Measurements from ENCODE around the gene ZNF283.
A peak's percentile ranks its signal among the peaks of the same experiment; 100 is the strongest.

Gene ZNF283

DNA sequence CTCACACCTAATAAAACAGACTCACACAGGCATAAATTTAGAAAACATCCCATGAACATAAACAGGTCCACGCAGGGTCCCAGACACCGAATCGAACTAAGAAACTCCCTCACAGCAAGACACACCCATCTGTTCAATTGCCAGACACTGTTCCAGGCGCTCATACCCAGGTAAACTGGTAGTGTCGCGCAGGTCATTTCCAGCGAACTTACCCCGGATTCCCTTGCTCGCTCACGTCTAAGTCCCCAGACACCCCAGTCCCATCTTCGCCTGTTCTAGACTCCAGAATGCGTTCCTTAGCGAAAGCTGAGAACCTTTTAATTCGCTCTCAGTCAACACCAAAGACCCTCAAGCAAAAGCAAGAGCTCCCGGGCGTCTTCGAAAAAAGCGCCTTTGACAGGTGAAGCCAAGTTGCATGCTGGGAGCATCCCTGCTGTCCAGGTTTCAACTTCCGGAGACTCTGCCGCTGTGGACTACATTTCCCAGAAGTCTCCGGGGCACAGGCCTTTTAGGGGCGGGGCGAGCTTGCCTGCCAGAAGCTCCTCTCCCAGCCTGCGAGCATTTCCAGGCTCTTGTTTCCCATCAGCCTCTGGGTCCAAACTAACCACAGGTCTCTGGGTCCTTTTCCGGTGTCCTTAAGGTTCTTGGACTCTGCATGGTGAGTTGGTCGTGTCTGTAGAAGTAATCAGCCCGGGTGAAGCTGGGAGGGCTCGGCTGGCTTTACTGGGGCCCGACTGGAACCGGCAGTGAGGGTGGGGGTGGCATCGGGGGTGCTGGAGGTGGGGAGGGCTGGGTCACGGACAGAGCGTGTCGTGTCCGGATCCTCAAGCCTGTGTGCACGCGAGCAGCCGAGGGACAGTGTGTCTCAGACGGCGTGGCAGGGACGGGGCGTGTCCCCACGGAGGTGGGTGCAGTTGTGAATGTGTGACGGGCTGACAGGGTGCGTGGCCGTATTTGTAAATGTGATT lies at the start of gene ZNF283:
TSS of gene ZNF283 (plus strand) at position 535 of the 968 bp plus-strand sequence. CDS start 6,184 bp downstream, outside the sequence.
- DNase-seq (ENCODE audit: low read depth), result peak; percentile 43

DNA sequence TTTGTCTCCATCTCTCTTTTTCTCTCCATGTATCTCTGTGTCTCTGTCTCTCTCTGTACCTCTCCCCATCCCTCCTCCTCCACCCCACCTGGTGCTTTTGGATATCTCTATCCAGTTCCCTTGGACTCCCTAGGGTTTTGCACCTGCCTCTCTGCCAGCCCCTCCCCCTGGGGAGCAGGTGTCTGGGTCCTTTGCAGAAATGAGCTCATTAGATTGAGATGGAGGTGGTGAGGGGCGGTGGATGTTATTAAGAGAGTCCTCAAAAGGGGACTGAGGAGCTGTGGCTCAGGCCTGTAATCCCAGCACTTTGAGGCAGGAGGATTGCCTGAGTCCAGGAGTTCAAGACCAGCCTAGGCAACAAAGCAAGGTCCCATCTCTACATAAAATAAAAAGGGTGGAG lies 48.5 kb upstream of the ZNF283 start:
- no peak for DNase-seq (ENCODE audit: low read depth)

DNA sequence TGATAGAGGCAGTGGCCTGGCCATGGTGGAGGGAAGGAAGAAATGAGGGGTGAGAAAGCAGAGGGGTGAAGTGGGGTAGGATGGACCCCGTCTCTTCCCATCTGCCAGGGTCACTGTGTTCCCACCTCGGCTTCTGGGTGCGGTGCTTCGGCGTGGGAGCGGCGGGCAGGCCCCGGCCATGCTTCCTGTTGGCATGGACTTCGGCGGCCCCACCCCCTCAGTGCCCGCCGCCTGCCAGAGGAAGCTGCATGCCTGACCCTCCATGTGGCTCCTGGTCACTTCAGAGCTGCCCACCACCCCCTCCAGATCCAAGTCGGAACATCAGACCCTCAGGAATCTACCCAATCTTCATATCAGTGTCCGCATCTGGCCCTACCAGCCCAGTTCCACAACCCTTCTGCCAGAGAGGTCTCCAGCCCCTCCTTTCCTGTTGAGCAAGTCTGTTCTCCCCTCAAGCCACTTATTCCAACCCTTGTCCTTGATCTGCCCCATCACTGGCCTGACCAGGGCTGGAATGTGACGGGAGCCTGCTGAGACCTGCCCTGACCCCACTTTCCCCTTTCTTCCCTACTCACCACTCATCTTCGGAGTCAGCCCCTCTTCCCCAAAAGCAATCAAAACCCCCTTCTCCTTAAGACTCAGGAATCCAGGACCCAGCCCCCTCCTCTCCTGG lies 47.8 kb upstream of the ZNF283 start:
- DNase-seq (ENCODE audit: low read depth), result no peak

DNA sequence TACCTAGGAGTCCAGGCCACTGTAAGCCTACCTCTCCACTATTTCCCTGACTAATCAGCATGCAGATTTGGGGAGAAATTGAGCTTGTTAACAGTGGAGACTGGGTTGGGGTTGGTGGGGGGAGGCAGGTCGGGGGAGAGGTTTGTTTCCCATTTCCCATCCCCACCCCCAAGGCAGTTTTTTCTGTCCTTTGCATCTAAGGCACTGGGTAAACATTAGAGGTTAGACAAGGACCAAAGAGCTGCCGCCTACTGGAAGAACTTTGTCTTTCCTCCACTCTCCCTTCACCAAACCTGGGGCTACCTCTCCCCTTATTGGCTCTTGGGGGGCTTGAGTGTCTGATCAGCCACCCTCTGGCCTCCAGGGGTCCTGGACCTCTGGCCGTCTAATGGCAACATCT lies 47.3 kb upstream of the ZNF283 start:
- no peak for DNase-seq (ENCODE audit: low read depth)

DNA sequence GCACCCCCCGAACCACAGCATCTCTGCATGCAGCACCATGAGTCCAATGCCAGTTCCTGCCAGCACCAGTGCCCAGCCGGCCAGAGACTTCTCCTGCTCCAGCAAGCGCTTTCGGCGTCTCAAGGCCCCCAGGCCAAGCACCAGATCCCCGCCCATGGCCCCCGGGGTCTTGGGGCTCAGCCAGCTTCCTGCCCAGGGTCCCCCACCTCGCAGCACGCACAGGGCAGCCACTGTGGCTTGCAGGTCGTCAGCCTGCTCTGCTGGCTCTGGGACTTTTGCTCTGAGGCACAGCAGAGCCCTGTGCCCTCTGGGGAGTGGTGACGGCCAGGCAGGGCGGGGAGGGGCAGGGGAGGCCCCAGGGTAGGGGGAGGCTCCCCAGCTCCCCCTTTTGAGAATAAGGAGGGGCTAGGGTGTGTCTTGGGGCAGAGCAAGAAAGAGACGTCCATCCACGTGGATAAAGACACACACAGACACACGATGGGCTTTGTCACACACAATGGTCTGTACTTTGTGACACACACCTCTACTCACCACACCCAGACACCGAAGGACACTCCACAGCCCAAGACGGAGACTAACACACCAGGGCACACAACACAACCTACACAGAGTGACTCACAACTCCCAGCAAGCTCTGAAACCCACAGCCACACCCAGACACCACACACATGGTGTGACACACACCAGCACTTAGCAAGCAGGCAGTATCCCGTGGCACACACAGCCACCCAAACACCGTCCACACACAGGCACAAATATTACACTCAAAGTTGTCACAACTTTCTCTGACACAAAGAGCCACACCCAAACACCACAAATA lies 46.2 kb upstream of the ZNF283 start, which contains the start of gene KCNN4:
TSS of gene KCNN4 (minus strand) at position 268 of the 820 bp plus-strand sequence. CDS start at position 156, 112 bp downstream.
- DNase-seq (ENCODE audit: low read depth), result peak; percentile 37

DNA sequence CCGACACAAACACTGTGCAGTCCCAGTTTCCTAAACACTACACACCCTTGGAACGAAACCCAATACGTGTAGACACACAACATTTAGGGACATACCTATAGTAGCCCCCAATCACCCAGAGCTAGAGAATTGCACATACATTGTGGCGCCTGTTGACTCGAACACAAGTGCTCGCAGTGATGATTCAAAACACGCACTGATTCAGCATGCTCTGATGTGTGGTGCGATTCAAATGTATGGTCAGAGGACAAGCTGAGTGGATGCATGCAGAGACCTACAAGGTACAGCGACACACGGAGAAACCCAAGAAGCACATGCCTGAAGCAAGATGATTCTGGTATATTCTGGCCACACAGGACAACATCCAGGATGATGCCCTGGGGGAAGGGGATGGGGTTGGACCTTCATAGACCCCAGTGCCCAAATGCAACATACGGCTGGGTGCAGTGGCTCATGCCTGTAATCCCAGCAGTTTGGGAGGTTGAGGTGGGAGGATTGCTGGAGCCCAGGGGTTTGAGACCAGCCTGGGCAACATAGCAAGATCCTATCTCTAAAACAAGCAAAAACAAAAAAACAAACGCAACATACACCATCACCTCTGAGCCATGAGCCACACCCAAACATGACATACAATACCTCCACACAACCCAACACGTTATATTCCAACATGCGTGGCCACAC lies 45.4 kb upstream of the ZNF283 start:
- no peak for DNase-seq (ENCODE audit: low read depth)

DNA sequence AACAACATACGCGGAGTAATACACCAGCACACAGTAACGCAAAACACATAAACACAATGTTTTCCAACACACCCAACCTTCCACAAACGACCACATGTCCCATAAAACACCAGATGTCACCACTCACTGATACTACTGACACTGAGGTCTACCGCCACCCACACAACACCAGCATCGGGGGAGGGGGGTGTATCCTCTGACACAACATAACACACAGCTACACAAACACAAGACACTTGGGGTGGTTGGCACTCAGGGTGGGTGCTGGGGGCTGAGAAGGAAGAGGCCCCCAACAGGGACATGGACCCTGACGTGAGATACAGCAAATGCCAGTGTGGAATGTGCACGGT lies 44.8 kb upstream of the ZNF283 start:
- DNase-seq (ENCODE audit: low read depth), result no peak

DNA sequence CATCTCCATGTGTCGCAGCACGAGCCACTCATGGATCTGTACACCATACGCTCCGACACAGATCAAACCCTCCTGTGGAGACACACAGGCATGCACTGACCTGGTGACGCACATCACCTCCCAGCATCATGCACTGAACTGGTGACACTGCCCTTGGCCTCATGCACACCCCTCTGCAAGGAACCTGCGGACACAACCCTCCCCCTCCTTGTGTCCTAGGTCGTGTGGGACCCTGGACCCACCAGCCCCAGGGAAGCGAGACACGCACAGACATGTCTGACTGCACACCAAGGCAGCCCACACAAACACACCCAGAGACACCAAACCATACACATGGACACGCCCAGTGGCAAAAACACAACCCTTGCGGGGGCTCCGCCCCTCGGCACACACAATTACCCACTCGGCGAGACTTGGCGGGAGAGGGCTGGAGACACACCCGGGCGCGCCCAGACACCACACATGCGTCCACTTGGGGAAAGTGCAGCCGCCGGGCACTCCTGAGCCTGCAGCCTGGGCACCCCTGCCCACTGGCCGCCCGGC lies 44.4 kb upstream of the ZNF283 start:
- no peak for DNase-seq (ENCODE audit: low read depth)

DNA sequence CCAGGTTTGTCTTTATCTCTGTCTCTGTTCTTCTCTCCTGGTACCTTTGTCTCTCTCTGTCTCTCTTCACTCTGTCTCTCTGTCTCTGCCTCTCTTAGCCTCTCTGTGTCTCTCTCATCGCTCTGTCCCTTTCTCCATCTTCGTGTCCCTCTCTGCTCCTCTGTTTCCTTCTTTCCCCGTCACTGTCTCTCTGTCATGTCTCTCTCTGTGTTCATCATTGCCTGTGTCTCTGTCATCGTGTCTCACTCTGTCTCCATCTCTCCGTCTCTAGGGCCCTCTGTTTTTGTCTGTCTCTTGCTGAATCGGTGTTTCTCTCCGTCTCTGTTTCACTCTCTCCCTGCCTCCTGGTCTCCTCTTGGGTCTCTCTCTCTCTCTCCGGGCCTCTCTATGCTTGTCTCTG lies 43.5 kb upstream of the ZNF283 start:
- DNase-seq (ENCODE audit: low read depth), result no peak

DNA sequence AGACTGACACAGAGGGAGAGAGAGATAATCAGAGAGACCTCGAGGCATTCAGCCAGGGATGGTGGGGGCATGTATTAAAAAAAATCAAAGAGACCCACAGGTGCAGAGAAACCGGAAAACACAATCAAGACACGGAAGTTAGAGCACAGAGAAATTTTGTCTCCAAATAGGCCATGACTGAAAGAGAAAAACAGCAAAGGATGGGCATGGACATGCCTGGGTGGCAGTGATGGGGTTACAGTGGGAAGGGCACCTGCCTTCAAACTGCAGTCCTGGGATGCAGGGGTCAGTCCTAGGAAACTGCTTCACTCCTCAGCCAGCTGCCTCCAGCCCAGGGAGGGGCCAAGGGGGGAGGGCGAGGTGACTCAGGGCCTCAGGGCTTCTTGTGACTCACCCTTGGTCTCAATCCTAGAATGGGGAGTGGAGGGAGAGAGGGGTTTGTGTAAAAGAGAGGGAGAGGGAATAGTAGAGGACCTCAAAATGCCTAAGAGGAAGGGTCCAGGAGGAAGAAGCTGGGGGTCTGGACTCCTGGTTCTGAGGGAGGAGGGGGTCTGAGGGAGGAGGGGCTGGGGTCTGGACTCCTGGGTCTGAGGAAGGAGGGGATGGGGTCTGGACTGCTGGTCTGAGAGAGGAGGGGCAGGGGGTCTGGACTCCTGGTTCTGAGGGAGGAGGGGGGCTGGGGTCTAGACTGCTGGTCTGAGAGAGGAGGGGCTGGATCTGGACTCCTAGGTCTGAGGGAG lies 42.7 kb upstream of the ZNF283 start:
- no peak for DNase-seq (ENCODE audit: low read depth)

DNA sequence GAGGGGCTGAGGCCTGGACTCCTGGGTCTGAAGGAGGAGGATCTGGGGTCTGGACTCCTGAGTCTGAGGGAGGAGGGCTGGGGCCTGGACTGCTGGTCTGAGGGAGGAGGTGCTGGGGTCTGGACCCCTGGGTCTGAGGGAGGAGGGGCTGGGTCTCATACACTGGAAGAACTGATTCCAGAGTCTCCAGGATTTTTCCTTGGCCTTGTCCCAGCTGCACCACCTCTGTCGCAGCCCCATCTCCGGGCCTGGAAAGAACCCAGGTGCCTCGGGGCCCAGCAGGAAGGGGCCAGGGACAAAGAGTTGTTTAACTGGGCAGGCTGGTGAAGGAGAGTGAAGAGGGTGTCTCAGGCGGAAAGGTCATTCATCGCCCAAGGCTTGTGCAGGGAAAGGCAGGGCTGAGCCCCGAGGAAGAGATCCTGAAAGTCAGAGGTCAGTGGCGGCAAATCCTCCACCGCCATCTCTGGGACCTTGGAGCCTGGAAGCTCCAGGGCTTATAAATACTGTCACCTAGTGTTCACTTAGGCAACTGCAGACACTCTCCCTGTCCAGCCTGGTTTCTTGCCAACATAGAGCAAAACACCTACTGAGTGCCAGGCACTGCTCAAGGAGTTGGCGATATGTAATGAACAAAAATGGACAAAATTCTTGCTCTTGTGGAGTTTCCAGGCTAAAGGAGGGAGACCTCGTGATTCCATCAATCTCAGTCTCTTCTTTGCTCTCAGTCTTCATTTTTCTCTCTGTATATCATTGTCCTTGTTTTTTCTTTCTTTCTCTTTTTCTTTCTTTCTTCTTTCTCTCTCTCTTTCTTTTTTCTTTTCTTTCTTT lies 41.9 kb upstream of the ZNF283 start:
- DNase-seq (ENCODE audit: low read depth), result no peak

DNA sequence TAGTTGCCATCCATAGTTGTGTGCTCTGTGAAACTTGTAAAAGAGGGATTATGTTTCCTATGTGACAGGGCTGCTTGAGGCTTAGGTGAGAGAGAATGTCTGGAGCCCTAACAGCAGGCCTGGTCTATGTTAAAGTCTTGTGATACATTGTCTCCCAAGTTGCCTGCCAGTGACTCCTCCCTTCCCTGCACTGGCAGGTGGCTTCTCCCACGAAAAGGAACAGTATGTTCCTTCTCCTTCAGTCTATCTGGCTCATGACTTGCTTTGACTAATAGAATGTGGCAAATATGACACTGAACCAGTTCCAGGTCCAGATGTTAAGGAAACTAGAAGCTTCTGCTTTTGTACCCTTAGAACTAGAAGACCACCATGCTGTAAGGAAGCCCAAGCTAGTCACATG lies 40.5 kb upstream of the ZNF283 start:
- no peak for DNase-seq (ENCODE audit: low read depth)

DNA sequence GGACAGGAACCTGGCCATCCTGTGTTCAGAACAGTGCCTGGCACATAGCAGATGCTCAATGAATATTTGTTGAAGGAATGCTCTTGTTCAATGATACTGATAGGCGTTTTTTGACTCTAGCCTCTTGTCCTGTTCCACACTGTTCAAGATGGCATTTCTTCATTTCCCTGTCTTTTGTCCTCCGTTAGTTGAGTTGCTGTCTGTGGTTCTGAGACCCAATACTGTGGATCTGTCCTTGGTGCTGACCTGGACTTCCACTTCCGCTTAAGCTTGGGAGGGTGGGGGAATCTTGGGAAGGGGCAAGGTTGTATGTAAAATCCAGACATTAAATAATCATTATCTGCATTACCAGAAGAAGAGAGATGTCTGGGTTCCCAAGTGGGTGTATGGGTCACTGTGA lies 38.1 kb upstream of the ZNF283 start:
- no peak for DNase-seq (ENCODE audit: low read depth)

DNA sequence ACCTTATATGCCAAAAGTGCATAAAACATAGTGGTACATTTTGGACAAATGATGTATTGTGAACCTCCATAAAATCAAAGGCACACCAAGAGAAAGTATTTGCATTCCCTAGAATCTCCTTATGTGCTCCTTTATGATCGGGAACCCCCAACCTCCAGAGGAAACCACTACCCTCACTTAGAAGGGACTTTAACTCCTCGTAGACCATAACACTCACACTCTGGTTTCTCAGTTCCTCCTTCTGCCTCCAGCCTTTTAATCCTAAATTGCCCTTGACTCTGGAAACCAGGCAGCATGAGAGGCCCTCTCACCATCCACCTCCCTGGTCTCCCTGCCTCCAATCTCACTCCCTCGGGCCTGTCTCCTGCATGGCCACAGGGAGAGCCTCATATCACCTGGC lies 36.5 kb upstream of the ZNF283 start:
- no peak for DNase-seq (ENCODE audit: low read depth)

DNA sequence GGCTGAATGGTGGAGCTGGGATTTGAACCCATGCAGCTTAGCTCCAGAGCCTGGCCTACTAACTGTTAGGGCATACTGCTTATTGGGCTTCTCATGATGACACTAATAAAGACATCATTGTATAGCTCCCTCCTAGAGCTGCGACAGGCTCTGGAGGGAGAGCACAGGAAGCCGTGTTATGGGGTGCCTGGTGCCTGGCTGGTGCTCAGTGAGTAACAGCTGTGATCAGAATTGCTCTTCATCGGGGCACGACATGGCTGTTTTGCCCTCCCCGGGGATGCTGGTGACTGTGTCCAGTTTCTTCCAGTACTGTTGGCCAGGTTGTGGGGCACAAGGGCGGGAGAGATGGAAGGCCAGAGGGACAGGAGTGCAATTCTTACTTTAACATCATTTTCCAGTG lies 30.0 kb upstream of the ZNF283 start:
- DNase-seq (ENCODE audit: low read depth), result no peak

DNA sequence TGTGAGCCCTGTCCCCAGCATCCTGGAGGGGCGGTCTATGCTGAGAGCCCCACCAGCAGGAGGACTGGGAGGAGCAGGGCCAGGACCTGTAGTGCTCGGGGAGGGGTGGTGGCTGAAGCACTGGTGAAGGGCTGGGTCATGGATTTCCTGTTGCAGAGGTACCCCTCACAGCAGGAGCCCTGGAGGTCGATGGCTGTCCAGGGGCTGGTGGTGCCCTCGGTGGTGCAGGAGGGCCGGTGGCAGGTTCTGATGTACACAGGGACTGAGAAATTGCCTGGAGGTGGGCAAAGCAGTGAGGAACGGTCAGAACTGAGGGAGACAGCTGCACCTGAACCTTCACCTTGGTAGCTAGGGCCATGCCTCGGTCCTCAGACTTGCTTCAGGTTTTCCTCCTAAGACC lies 29.6 kb upstream of the ZNF283 start:
- DNase-seq (ENCODE audit: low read depth), result no peak

DNA sequence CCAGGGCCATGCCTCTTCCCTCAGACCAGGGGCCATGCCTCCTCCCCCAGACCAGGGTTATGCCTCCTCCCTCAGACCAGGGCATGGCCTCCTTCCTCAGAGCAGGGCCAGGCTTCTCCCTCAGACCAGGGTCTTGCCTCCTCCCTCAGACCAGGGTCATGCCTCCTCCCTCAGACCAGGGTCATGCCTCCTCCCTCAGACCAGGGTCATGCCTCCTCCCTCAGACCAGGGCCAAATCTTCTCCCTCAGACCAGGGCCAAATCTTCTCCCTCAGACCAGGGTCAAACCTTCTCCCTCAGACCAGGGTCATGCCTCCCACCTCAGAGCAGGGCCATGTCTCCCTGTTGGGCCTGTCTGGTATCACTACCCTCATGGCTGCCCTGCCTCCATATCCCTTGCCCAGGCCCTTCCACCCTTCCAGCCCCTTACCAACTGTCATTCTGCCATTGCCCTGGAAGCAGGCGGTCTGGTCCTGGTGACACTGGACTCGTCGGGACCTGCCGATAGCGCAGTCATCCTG lies 29.0 kb upstream of the ZNF283 start:
- DNase-seq (ENCODE audit: low read depth), result no peak

DNA sequence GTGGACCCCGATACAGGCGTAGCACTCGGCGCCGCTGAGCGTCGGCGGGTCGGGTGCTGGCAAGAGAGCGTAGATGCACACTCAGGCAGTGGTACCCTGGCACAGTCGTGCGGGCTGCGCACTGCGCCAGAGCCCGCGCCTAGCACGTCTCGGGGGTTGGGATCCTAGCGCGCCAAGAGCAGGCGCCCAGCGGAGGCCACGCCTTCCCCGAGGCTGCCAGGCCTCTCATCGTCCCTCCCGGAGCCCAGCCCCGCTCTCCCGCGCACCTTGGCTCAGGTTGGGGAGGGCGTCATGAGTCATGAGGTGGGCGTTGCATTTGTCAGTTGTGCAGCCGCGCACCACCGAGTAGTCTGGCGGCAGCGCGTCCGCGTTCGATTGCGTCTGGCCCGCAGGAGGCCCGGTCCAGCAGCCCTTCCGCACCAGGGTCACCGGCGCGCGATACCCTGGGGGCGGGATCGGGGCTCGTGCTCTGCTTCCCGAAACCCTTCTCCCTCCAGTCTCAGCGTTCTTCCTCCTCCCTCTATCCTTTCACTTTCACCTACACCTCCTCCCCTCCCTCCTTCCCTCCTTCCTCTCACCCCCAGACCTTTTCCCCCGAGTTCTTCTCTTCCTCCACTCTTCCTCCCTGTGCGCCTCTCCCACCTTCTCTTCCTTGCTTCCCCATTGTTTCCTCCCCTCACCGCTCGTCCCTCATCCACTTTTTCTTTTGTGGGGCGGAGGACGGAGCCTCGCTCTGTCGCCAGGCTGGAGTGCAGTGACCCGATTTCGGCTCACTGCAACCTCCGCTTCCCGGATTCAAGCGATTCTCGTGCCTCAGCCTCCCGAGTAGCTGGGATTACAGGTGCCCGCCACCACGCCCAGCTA lies 28.3 kb upstream of the ZNF283 start:
- DNase-seq (ENCODE audit: low read depth), result no peak

Data from stimulated activated CD8-positive, alpha-beta memory T cell treated with anti-CD3 and anti-CD28 coated beads, Interleukin-15, amount 100 ng/mL, for 24 hours (primary cell).